DMS153 treated with DMSO at 0.1 percent for 48 hours (cell line): ENCODE measurements around the gene RHOV.
"Not testable (repeated sequence)": the region's sequence is repeated elsewhere in the genome, so short reads cannot be mapped to it uniquely, and the experiment has no call there.

Experiments used
- DNase-seq: peaks from one replicate; lab custom pipeline; 2025; ENCODE audit not compliant: unreplicated experiment; lab: John Stamatoyannopoulos, UW

The RHOV gene

DNA sequence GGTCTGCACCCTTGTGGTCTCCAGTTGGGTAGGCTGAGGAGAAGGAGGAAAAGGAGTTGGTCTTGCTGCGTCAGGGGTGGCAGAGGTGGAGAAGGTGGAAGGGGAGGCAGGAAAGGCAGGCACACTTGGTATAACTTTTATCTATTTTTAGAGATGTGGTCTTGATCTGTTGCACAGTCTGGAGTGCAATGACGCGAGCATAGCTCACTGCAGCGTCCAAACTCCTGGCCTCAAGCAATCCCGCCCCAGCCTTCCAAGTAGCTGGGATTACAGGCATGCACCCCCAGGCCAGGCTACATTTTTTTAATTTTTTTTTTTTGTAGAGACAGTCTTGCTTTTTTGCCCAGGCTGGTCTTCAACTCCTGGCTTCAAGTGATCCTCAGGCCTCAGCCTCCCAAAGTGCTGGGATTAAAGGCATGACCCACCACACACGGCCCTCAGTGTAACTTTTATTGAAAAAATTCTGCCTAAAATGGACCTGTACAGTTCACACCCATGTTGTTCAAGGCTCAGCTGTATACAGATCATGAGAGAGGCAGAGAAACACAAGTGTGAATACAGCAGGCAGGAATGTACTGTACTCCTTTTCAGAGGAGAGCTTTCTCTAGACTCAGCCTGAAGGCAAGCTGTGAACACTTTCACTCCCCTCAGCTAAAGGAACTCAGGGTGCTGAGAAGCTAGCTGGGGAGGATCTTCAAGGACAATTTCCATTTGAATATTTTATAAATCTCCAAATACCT lies 2.1 kb upstream of the RHOV start:
- DNase-seq, result no peak

DNA sequence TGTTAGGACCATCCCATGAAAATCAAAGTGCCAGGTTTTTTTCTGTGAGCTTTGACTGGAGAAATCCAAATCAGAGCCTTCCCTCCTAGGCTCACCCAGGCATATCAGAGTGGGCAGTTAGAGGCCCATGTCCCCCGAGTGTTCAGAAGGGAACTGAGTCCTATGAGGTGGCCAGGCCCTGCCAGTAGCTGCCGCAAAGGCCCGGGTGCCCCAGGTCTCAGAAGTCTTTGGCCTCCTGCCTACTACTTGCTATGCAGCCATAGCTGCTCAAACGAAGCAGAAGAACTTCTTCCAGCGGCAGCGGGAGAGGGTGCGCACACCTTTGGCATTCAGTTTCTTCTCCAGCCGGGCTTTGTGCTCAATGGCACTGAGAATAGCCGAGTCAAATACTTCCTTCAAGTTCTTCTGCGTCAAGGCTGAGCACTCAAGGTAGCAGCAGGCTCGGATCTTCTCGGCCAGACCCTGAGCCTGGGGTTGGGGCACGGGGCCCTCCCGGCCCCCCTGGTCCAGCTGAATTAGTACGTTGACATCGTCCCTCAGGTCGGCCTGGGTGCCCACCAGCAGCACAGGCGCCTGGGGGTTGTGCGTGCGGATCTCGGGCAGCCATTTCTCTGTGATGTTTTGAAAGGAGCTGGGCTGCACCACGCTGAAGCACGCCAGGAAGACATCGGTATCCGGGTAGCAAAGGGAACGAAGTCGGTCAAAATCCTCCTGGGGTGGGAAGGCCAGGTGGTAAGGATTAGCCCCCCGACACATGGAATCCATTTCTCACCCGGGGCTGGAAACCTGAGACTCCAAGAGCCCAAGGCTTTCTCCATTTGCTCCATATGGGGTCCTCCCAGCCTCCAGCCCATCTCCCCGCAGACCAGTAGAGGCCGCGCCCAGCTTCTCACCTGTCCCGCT lies 992 bp downstream of the RHOV start:
- no peak for DNase-seq

DNA sequence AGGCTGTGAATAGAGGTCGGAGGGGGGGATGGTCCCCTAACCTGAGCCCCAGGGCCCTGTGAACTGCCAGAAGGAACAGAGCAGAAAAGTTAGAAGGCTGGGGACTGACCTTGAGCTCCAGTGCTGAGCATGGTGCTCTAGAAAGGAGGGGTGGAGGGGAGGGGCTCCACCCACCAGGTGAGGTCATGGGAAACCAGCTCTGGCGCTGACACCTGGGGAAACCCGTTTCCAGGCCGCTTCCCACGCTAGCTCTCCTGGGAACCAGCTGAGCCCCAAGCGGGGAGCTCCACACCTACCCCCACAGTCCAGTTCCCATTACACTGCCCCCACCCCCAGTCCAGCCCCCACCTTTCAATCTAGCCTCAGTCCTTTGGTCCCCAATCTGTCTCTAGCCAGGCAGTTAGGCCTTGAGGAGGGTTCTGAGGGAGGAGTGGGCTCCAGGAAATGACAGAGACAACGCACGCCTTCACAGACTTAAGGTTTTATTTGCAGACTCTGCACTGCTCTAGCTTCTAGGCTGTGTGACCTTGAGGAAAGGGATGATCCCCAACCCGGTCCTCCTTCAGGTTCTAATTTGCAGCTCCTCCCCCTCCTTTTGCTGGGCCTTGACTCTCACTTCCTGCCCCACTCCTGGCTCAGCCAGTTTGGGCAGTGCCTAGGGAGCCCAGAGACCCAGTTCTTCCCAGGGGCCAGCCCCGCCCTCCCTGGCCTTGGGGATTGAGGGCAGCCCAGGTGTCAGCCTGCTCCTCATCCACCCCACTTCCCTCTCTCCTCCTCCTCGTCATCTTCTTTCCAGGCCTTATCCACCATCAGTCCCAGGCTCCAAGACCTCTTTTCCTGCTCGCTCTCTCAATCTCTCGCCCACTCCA lies 2.1 kb downstream of the RHOV start:
- no peak for DNase-seq

DNA sequence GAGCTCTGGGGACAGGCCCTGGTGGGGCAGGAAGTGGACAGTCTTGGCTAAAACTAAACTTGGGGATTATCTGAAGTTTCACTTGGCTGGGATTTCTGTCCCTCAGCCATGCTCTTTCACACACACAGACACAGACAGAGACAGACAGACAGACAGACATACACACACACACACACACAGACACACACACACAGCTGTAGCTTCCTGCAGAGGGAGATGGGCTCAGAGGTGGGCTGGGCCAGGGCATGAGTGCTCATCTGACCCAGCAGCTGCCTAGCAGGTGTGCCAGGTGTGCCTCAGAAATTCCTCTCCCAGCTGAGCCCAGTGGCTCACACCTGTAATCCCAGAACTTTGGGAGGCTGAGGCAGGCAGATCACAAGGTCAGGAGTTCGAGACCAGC lies 3.3 kb downstream of the RHOV start:
- no peak for DNase-seq

DNA sequence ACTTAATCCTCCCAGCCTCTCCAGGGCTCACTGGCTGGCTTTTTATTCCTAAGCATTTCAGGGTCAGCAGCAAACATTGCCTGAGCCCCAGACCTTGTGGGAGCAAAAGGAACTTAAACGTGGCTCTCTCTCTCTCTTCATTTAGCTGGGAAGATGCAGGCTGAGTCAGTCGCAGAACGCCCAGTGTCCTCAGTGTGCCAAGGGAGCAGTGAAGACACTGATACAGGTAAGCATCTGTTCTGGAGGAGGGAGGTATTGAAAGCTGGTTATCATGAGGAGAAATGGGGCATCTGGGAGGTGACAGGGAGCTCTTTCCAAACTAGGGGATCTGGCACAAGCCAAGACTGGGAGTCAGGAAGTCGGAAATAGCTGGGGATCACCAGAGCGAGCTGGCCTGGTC lies 4.3 kb downstream of the RHOV start:
- no peak for DNase-seq

DNA sequence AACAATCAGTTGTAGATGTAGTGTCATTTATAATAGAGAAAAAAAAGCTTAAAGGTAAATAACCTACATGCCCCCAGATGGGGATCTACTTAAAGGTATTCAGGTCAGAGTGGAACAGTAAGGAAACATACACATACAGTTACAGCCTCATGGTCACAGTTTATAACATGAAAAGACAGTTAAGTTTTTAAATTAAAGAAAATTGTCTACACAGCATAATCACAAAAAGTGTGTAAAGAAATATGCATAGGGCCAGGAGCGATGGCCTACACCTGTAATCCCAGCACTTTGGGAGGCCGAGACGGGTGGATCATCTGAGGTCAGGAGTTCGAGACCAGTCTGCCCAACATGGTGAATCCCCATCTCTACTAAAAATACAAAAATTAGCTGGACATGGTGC lies 6.8 kb downstream of the RHOV start:
- no peak for DNase-seq

DNA sequence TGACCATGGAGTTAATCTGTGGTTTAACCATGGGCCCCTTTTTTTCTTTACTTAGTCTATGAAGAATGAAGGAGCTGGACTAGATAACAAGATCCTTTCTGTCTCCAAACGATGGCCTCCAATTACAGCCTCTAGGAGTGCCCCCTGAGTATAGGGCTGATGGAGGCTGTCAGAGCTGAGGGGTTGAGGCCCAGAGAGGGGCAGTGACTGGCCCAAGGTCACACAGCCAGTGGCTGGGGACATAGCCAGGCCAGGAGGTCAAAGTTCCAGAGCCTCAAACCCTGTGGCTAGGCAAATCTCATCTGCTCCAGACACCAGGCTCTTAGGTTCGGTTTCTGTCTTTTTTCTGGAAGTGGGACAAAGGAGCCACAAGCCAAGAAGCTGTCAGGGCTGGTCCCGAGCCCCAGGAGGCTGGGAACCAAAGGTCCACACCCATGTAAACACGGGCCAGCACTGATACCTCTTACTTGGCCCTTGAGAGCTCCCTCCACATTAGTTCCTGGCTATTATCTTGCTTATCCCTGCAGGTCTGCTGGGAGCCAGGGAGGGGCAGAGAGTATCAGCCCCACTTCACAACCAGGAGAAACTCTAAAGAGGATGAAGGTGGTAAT lies 10.3 kb downstream of the RHOV start:
- no peak for DNase-seq

DNA sequence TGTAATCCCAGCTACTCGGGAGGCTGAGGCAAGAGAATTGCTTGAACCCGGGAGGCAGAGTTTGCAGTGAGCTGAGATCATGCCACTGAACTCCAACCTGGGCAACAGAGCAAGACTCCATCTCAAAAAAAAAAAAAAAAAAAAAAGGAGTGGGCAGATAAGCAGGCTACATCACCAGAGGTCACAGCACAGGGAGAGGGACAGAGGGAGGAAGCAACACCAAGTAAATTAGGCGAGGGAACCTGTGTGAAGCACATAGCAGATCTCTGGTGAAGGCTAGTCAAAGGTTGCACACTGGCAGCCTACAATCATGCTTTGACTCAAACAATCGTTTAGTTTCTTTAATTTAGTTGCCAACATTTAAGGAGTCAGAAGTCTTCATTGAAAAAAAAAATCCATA lies 12.9 kb downstream of the RHOV start:
- not testable (repeated sequence) for DNase-seq

DNA sequence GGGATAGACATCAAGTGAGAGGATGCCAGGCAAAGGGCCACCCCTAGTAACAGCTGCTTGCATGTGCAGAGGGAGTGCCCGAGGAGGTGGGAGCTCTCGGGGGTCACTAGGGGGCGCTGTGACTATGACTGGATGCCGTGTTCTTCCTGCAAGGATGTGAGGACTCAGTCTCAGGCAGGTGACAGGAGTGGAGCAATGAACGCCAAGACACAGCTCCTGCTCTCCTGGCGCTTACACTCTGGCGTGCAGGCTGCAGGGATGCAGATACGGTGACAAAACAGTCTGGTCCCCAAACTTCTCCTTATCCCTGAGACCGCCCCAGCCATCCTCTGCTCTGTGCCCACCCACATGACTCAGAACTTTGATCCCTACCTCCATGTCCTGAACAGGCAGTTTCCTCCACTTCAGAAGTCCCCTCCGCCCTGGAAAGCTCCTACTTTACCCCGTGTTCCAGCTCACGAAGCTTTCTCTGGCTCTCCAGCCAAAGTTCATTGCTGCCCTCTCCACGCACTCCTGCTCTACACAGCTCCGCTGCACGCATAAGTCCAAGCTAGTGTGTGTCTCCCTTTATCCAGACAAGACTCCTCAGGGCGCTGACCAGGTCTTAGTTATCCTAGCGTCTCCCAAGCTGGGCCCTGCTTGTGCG lies 14.7 kb downstream of the RHOV start:
- DNase-seq, result peak; percentile 26

DNA sequence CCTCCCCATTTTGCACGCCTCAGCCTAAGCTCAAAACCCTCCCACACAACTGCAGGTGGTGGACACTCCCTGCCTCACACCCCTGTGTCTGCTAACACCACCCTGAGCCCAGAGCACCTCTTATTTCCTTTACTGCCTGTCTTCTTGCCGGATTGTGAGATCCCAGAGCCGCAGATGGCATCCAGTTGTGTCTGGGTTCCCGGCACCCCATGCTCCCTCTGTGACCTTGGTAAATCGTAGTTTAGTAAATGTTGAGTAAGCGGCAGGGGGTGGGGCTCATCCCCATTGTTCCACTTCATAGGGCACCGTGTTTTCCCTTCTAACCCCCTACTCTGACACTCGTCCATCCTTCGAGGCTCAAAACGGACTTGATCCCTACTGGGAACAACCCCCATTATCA lies 15.3 kb downstream of the RHOV start:
- DNase-seq, result no peak

DNA sequence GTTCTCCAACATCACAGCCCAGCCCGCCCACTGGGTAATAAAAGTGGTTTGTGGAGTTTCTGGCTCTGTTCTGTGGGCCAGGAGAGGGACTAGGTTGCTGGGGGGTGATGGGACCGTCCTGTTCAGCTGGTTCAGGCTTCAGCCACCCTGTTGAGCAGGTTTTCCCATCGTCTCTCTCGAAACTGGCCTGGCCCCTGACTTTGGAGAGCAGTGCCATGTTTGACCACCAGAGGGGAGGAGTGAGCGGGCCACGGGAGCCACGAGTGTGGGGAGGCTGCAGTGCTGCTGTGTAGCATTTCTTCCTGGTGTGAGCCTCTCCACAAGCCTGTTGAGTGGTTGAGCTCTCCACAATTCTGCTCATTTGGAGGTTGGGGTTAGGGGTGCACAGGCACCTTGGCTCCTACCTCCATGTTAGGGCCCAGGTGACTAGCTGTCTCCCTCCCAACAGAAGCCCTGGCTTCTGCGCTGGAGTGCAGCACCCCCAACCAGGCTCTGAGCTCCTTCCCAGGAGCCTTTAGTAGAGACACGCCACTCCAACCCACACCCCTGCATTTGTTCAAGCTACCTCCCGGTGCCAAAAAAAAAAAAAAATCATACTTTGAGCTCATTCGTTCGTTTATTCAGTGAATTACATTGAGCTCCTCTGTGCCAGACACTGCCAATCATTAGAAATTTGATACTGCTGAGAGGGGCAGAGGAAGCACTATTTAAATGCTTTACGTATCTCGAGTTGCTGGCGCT lies 16.3 kb downstream of the RHOV start:
- peak; percentile 5 for DNase-seq

DNA sequence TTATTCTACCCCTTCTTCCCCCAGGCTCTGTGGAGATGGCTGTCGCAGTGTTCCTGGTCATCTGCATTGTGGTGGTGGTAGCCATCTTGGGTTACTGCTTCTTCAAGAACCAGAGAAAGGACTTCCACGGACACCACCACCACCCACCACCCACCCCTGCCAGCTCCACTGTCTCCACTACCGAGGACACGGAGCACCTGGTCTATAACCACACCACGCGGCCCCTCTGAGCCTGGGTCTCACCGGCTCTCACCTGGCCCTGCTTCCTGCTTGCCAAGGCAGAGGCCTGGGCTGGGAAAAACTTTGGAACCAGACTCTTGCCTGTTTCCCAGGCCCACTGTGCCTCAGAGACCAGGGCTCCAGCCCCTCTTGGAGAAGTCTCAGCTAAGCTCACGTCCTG lies 17.3 kb downstream of the RHOV start:
- DNase-seq, result no peak

DNA sequence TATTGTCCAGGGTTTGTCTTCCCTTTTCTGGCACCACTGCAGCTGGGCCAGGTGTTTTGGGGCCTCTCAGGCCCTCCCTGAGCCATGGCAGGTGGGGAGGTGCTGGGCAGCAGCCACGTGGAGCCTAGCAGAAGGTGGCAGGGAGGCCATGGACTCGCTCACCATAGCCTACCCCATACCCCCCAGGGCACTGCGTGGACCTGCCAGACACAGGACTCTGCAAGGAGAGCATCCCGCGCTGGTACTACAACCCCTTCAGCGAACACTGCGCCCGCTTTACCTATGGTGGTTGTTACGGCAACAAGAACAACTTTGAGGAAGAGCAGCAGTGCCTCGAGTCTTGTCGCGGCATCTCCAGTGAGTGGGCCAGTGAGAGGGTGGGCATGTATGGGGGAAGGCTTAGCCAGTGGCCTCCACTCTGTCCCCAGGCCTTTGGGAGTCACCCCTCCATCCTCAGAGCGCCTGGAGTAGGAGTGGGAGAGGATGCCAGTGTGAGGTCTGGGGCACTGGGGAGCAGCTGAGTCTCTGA lies 18.3 kb downstream of the RHOV start:
- no peak for DNase-seq

DNA sequence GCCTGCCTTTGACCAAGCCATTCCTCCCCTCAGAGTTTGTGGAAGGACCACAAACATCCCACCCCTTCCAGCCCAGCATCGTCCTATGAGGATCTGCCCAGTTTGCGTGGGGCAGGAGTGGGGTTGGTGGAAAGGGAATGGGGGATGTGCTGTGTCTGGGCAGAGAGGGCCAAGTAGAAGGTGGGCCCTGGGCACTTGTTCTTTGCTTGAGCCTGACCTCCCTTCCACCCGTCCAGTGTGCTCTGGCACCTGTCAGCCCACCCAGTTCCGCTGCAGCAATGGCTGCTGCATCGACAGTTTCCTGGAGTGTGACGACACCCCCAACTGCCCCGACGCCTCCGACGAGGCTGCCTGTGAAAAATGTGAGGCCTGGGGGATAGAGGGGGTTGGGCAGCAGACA lies 19.9 kb downstream of the RHOV start:
- no peak for DNase-seq

DNA sequence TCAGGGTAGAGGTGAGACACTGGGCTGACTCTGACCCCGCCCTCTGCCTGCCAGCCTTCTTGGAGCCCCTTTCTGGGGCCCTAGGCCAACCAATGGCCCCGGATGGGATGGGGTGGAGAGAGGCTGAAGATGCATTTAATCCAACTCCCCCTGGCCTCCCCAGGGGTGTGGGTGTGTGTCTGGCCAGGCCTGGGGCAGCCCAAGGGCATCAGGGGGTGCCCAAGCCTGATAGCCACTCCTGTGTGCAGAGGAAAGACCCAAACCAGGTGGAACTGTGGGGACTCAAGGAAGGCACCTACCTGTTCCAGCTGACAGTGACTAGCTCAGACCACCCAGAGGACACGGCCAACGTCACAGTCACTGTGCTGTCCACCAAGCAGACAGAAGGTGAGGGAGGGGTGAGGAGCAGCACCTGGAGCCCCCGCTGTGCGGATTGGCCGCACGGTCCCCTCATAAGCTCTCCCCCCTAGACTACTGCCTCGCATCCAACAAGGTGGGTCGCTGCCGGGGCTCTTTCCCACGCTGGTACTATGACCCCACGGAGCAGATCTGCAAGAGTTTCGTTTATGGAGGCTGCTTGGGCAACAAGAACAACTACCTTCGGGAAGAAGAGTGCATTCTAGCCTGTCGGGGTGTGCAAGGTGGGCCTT lies 20.7 kb downstream of the RHOV start:
- no peak for DNase-seq

DNA sequence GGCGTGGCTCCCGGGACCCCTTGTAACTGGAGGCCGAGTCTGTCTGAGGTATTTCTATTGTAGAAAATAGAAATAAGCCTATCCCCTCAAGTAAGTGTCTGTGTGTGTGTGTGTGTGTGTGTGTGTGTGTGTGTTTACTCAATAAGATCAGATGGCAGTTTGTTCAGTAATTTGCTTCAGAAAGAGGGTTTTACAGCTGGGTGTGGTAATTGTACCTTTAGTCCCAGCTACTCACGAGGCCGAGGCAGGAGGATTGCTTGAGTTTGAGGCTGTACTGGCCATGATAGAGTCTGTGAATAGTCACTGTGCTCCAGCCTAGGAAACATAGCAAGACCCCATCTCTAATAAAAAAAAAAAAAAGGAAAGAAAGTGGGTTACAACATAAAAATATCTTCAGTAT lies 21.5 kb downstream of the RHOV start:
- DNase-seq, result no peak

DNA sequence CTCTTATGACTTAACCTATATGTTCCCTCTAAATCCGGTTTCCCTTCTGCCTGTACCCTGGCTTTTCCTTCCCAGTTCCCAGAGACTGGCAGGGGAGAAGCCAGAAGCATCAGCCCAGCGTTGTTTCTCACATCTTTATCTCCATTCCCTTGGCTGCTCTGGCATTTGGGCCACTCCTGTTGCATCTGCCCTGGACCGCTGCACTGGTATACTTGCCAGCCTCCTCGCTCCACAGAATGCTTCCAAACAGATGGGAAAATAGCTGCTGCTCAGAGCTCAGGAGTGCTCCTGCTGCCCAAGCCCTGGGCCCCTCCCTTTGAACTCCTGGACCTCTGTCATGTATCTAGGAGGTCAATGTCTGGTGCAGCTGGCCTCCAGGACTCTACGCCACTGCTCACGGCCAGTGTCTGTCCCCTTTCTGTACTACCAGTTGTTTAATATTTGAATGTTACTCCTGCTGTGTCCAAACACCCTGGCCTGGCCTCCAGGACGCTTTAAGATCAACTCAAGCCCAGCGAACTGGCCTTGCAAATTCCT lies 23.4 kb downstream of the RHOV start:
- DNase-seq, result no peak

DNA sequence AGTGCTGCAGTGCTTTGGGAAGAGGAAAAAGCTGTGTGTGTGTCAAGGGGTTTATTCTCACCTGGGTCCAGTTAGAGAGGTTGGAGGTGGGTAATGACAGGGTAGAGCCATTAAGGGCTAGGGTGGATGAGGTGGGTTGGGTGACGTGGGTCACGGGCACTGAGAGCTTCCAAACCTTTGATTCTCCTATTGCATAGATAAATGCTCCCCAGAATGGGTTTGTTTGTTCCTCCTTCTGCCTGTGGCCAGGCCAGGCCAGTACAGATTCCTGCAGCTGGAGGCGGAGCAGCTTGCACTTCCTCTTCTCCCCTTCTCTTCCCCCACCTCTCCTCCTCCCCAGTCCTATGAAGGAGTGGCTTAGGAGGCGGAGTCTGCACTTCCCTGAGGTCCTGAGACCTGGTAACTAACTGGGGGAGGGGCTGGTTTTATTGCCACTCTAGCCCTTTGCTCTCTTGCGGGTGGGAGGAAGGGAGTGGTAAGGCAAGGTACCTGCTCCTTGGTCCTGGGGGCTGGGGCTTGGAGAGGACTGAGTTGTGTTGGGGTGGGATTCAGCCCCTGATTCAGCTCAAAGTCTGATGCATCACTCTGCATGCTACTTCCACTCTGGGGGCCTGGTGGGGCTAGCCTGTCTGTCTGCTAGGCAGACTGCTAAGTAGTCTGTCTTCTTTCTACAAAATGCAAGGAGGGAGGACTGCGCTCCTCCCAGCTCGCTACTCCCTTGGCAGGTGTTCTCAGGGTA lies 26.6 kb downstream of the RHOV start:
- peak; percentile 51 for DNase-seq
